ENCODE measurements around the gene FBXO31.

The FBXO31 gene

GRCh38 chr16:87304951-87305350, 78.6 kb downstream of the FBXO31 start:
- no peak for DNase-seq

GRCh38 chr16:87303962-87304521, 79.5 kb downstream of the FBXO31 start:
- no peak for DNase-seq

- DNase-seq, result peak in 1 of 5 donors; percentile 49
Observed at GRCh38 chr16:87303431-87303930, 80.1 kb downstream of the FBXO31 start.

GRCh38 chr16:87298857-87299465, 84.6 kb downstream of the FBXO31 start:
- DNase-seq, result no peak

GRCh38 chr16:87297918-87298631, 85.5 kb downstream of the FBXO31 start:
- peak in 1 of 5 donors; percentile 17 for DNase-seq

GRCh38 chr16:87297407-87297806, 86.2 kb downstream of the FBXO31 start:
- DNase-seq, result no peak

- DNase-seq, result no peak
Observed at GRCh38 chr16:87295661-87296531, 87.7 kb downstream of the FBXO31 start.

- peak in 1 of 5 donors; percentile 20 for DNase-seq
Observed at GRCh38 chr16:87295259-87295658, 88.3 kb downstream of the FBXO31 start.

GRCh38 chr16:87293990-87294389, 89.6 kb downstream of the FBXO31 start:
- DNase-seq, result no peak

GRCh38 chr16:87291944-87292343, 91.6 kb downstream of the FBXO31 start:
- no peak for DNase-seq

GRCh38 chr16:87288753-87289362, 94.7 kb downstream of the FBXO31 start:
- no peak for DNase-seq

- no peak for DNase-seq
Observed at GRCh38 chr16:87286839-87287626, 96.5 kb downstream of the FBXO31 start.

- DNase-seq, result no peak
Observed at GRCh38 chr16:87284183-87284582, 99.4 kb downstream of the FBXO31 start.

- DNase-seq, result no peak
Observed at GRCh38 chr16:87279094-87279658, 104.4 kb downstream of the FBXO31 start.

- DNase-seq, result peak in 1 of 5 donors; percentile 59
Observed at GRCh38 chr16:87278191-87279093, 105.1 kb downstream of the FBXO31 start.
